Medulla oblongata (tissue), 1 donor: ENCODE measurements around the gene PCNX1.
"Not testable (repeated sequence)": the region's sequence is repeated elsewhere in the genome, so short reads cannot be mapped to it uniquely, and the experiment has no call there.

Experiments used
- DNase-seq: peaks from one replicate; pipeline ENCODE4 v3.0.0-alpha.2; 2015; ENCODE audit errors: extremely low spot score

Gene PCNX1

GRCh38 chr14:70907176-70907995, at the start of gene PCNX1:
Gene PCNX1 (plus strand): TSS chr14:70907459. CDS start chr14:70907851, 392 bp downstream.
- peak; percentile 94 for DNase-seq

GRCh38 chr14:70857496-70857890, 49.8 kb upstream of the PCNX1 start:
- no peak for DNase-seq

GRCh38 chr14:70858641-70859040, 48.6 kb upstream of the PCNX1 start:
- DNase-seq: no peak

- not testable (repeated sequence) for DNase-seq
Measured at GRCh38 chr14:70866992-70867391, 40.3 kb upstream of the PCNX1 start.

- no peak for DNase-seq
Measured at GRCh38 chr14:70871001-70871400, 36.3 kb upstream of the PCNX1 start.

- DNase-seq: no peak
Measured at GRCh38 chr14:70871863-70872677, 35.2 kb upstream of the PCNX1 start.

GRCh38 chr14:70872678-70873020, 34.6 kb upstream of the PCNX1 start:
- DNase-seq: no peak

- no peak for DNase-seq
Measured at GRCh38 chr14:70873627-70874026, 33.6 kb upstream of the PCNX1 start.

- DNase-seq: not testable (repeated sequence)
Measured at GRCh38 chr14:70875811-70876460, 31.3 kb upstream of the PCNX1 start.

GRCh38 chr14:70879448-70879847, 27.8 kb upstream of the PCNX1 start:
- no peak for DNase-seq

- DNase-seq: not testable (repeated sequence)
Measured at GRCh38 chr14:70880888-70881287, 26.4 kb upstream of the PCNX1 start.

- no peak for DNase-seq
Measured at GRCh38 chr14:70881549-70882177, 25.6 kb upstream of the PCNX1 start.

- DNase-seq: peak; percentile 35
Measured at GRCh38 chr14:70882776-70883492, 24.3 kb upstream of the PCNX1 start.

GRCh38 chr14:70884595-70885342, 22.5 kb upstream of the PCNX1 start:
- DNase-seq: no peak

GRCh38 chr14:70885343-70886022, 21.8 kb upstream of the PCNX1 start:
- no peak for DNase-seq

GRCh38 chr14:70886421-70887206, 20.6 kb upstream of the PCNX1 start:
- DNase-seq: peak; percentile 46

GRCh38 chr14:70887207-70887681, 20.0 kb upstream of the PCNX1 start:
- no peak for DNase-seq

- DNase-seq: no peak
Measured at GRCh38 chr14:70887737-70888499, 19.3 kb upstream of the PCNX1 start.
